Uterus (tissue), 2 donors: ENCODE data around the gene EMP3.

Experiments used
- POLR2A ChIP-seq, 2 donors: fragments of 450-650 bp; IDR thresholded peaks; one replicate each; pipeline ENCODE4 v1.6.1; 2016; ENCODE audit warnings: antibody characterized with exemption in 2 of 2, mild to moderate bottlenecking in 1 of 2, moderate library complexity in 1 of 2
- TF ChIP-seq, protein P1 (sequence below), 4 experiments: fragments of 200-600 bp in 2 of 4; fragments of 450-650 bp in 2 of 4; sonication (generic) in 2 of 4; IDR thresholded peaks; one replicate each; pipeline ENCODE4 v1.5.1; 2016 to 2019; ENCODE audit warnings: antibody characterized with exemption in 4 of 4, mild to moderate bottlenecking in 2 of 4, moderate library complexity in 1 of 4

DNA sequence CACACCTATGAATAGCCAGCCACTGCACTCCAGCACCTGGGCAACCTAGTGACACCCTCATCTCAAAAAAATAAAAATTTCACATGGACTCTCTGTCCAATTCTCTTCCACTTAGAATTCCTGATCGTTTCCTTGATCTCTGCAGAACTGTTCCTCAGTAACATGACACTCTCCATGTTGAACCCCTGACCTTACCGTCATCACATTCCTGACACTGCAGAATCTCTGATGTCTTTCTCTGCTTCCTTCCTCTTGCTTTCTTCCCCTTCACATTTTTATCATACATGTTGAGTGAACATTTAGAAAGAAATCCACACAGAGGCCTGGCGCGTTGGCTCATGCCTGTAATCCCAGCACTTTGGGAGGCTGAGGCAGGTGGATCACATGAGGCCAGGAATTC lies 40.5 kb upstream of the EMP3 start:
- TF ChIP-seq, protein P1, sequence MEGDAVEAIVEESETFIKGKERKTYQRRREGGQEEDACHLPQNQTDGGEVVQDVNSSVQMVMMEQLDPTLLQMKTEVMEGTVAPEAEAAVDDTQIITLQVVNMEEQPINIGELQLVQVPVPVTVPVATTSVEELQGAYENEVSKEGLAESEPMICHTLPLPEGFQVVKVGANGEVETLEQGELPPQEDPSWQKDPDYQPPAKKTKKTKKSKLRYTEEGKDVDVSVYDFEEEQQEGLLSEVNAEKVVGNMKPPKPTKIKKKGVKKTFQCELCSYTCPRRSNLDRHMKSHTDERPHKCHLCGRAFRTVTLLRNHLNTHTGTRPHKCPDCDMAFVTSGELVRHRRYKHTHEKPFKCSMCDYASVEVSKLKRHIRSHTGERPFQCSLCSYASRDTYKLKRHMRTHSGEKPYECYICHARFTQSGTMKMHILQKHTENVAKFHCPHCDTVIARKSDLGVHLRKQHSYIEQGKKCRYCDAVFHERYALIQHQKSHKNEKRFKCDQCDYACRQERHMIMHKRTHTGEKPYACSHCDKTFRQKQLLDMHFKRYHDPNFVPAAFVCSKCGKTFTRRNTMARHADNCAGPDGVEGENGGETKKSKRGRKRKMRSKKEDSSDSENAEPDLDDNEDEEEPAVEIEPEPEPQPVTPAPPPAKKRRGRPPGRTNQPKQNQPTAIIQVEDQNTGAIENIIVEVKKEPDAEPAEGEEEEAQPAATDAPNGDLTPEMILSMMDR (IDR thresholded peaks at IDR 0.05), result no peak
- no peak for TF ChIP-seq POLR2A (IDR thresholded peaks at IDR 0.05)
